Small intestine (tissue), 7 donors: Measurements from ENCODE around the gene CEBPZ. TPM values are rescaled to one million over a fixed set of nuclear protein-coding genes. Genes with fewer than 3 reads are reported as not detected.

Source experiments
- DNase-seq, 2 donors: peaks; one replicate each; pipeline versions ENCODE4 v3.0.0 to v3.0.0-alpha.2; 2013
- FAIRE-seq: peaks from 2 replicates; lab custom pipeline; 2012; peaks lifted over from hg19 to GRCh38; lab: Jason Lieb, UNC
- H3K27ac ChIP-seq, 3 donors: one replicate each; pipeline ENCODE4 v1.5.1; 2013; ENCODE audit warnings: low read length in 2 of 3, mild to moderate bottlenecking in 2 of 3, control low read depth in 1 of 3, inconsistent platforms in 1 of 3, low read depth in 1 of 3, moderate library complexity in 1 of 3
- H3K27me3 ChIP-seq, 3 donors: one replicate each; pipeline ENCODE4 v1.6.1; 2013; ENCODE audit warnings: low read length in 3 of 3, inconsistent platforms in 1 of 3; ENCODE audit not compliant: control insufficient read depth in 3 of 3, insufficient read depth in 3 of 3
- H3K36me3 ChIP-seq, 3 donors: one replicate each; pipeline ENCODE4 v1.6.1; 2013; ENCODE audit warnings: low read length in 3 of 3, inconsistent platforms in 1 of 3, low read depth in 1 of 3, mild to moderate bottlenecking in 1 of 3, moderate library complexity in 1 of 3; ENCODE audit not compliant: control insufficient read depth in 3 of 3, insufficient read depth in 2 of 3
- H3K4me1 ChIP-seq, 3 donors: one replicate each; pipeline ENCODE4 v1.6.1; 2013; ENCODE audit warnings: low read length in 2 of 3, inconsistent platforms in 1 of 3, low read depth in 1 of 3, mild to moderate bottlenecking in 1 of 3, moderate library complexity in 1 of 3; ENCODE audit not compliant: control insufficient read depth in 3 of 3, insufficient read depth in 2 of 3
- H3K4me3 ChIP-seq, 3 donors: one replicate each; pipeline ENCODE4 v1.5.1; 2013; ENCODE audit warnings: low read length in 3 of 3, control low read depth in 1 of 3, inconsistent platforms in 1 of 3, low read depth in 1 of 3, mild to moderate bottlenecking in 1 of 3, moderate library complexity in 1 of 3
- H3K9me3 ChIP-seq, 2 donors: one replicate each; pipeline ENCODE4 v1.6.1; 2013; ENCODE audit warnings: low read depth in 1 of 2, low read length in 1 of 2; ENCODE audit not compliant: control insufficient read depth in 2 of 2, insufficient read depth in 1 of 2
- WGBS, 3 donors: extraction: QIAGEN DNeasy Blood & Tissue Kit; methylation state at CpG; one replicate each; pipeline ENCODE4 v1.1.7; 2013; 5-methylcytosine and 5-hydroxymethylcytosine counted together
- polyA plus RNA-seq, 4 donors: library from polyadenylated mRNA; stranded (reverse) in 3 of 4; unstranded in 1 of 4; fragments of 200-250 nt in 3 of 4; fragments of 120-200 nt in 1 of 4; gene quantifications; one replicate each; pipeline versions ENCODE4 v1.2.1 to v1.2.3, GENCODE V29; 2013
- donor health status: healthy with polysubstance abuse.
- donor health status: control.
- donor health status: control.
- donor health status: Bipolar disorder and iron deficiency.
- donor health status: healthy.

The CEBPZ gene
- polyA plus RNA-seq, 4 donors = 46.9 to 55.4 (median 51.6) TPM

GRCh38 chr2:37156071-37156856 is 75.1 kb downstream of the CEBPZ start:
- no peaks in the 10 kb centered on the region for H3K27me3 ChIP-seq
- no peaks in the 10 kb centered on the region for H3K9me3 ChIP-seq
- WGBS, 3 donors = 0 to 2% (median 1%) methylated on average over 27 of the region's 27 CpGs
- peak; percentile 46 to 80 for DNase-seq
- peak overlapping the region; percentile 93 to 98 (median 95) for H3K4me3 ChIP-seq
- H3K27ac ChIP-seq = peak overlapping the region; percentile 66 to 96 (median 92)
- FAIRE-seq = no peak
- H3K36me3 ChIP-seq = no peaks in the 10 kb centered on the region
- peaks cover 2 to 19% (median 5%) of the 10 kb centered on the region in 3 donors for H3K4me1 ChIP-seq

DNA sequence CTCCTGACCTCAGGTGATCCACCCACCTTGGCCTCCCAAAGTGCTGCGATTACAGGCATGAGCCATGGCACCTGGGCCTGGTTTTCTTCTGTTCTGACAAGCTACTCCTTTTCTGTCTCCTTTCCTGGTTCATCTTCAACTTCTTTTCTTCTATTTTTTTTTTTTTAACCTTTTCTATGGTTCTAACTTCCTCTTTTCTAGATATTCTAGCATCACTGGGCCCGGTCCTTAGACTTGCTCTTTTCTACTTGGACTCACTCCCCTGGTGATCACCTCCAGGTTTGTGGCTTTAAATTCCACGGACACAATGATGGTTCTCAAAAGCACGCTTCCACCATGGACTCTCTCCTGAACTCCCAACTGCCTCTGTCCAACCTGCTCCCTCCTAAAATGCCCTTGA is 76.6 kb downstream of the CEBPZ start:
- H3K36me3 ChIP-seq = no peaks in the 10 kb centered on the region
- no peak overlapping the region for H3K27ac ChIP-seq
- FAIRE-seq (no peak), DNase-seq (no peak)
- no peaks in the 10 kb centered on the region for H3K27me3 ChIP-seq
- peaks cover 2 to 19% (median 5%) of the 10 kb centered on the region in 3 donors for H3K4me1 ChIP-seq
- H3K4me3 ChIP-seq = no peak overlapping the region
- no peaks in the 10 kb centered on the region for H3K9me3 ChIP-seq
- WGBS, 3 donors = 83 to 96% (median 89%) methylated on average over 4 of the region's 4 CpGs

- DNase-seq = no peak
- Histone ChIP-seq H3K27ac (no peak overlapping the region), H3K4me3 (no peak overlapping the region), H3K9me3 (no peaks in the 10 kb centered on the region), H3K4me1 (peaks cover 4 to 29% (median 9%) of the 10 kb centered on the region in 3 donors), H3K36me3 (peaks cover 0 to 4% (median under 1%) of the 10 kb centered on the region in 3 donors), H3K27me3 (no peaks in the 10 kb centered on the region)
- FAIRE-seq = no peak
- 82 to 96% (median 91%) methylated on average over 5 of the region's 5 CpGs for WGBS, 3 donors
These were observed 78.2 kb downstream of the CEBPZ start for GRCh38 chr2:37153224-37153623.

Other genes with a start within 250 kb of the CEBPZ start
- gene HEATR5B, start 147.2 kb downstream of the CEBPZ start, polyA plus RNA-seq = 10 to 100 TPM in 2 of 4 donors, 1 to 10 TPM in 2; 6.2 to 18.3 (median 10.5) TPM
- 1 to 10 TPM; 3.1 to 6.0 (median 5.5) TPM for gene GPATCH11, start 147.1 kb downstream of the CEBPZ start, polyA plus RNA-seq
- gene EIF2AK2, start 74.6 kb downstream of the CEBPZ start, polyA plus RNA-seq = 10 to 100 TPM in 2 of 4 donors, 1 to 10 TPM in 2; 4.3 to 27.7 (median 8.3) TPM
- not detected for gene SULT6B1, start 42.9 kb downstream of the CEBPZ start, polyA plus RNA-seq
- 10 to 100 TPM; 25.9 to 54.6 (median 45.5) TPM for gene CEBPZOS, start 35.1 kb downstream of the CEBPZ start, polyA plus RNA-seq
- gene NDUFAF7, start 62 bp upstream of the CEBPZ start, polyA plus RNA-seq = 10 to 100 TPM in 3 of 4 donors, 1 to 10 TPM in 1; 9.0 to 15.7 (median 10.8) TPM
- gene PRKD3, start 93.2 kb upstream of the CEBPZ start, polyA plus RNA-seq = 10 to 100 TPM in 1 of 4 donors, 1 to 10 TPM in 3; 4.3 to 15.5 (median 6.5) TPM
- 10 to 100 TPM in 1 of 4 donors, 1 to 10 TPM in 2, under 1 TPM in 1; 0.67 to 10.1 (median 2.3) TPM for gene QPCT, start 113.0 kb upstream of the CEBPZ start, polyA plus RNA-seq